PC-3 (cell line): ENCODE results near the gene RAB3B. TPM values are rescaled to one million over a fixed set of nuclear protein-coding genes. Genes with fewer than 3 reads are reported as not detected.

ENCODE experiments used
- ATAC-seq: fragments of 200-7000 bp; cut with Tn5 transposase; 2 replicates; pipeline ENCODE4 v1.9.1; 2020; ENCODE audit warnings: mild to moderate bottlenecking, moderate library complexity
- BruUV-seq: library from RNA; stranded (reverse); fragments of 400-500 nt; replicated peaks from 2 replicates; lab custom pipeline; 2021; lab: Mats Ljungman, UMichigan
- CTCF ChIA-PET: fragments of 300-600 bp; sonication (Branson Sonifier 250); formaldehyde crosslinking; loops from one replicate; lab custom pipeline; 2022; ENCODE audit warnings: antibody characterized with exemption; lab: Charles Lee
- POLR2A ChIA-PET: fragments of 300-600 bp; sonication (Branson Sonifier 250); formaldehyde crosslinking; loops from one replicate; lab custom pipeline; 2022; ENCODE audit warnings: antibody characterized with exemption; ENCODE audit not compliant: unreplicated experiment; lab: Charles Lee
- DNase-seq: peaks from one replicate; pipeline ENCODE4 v3.0.0-alpha.2; 2015
- H2AFZ ChIP-seq: fragments of 300-600 bp; sonication (generic); 2 replicates; pipeline ENCODE4 v1.6.0; 2016; ENCODE audit warnings: antibody characterized with exemption, low read length
- H3F3A ChIP-seq: fragments of 300-600 bp; sonication (generic); one replicate; pipeline ENCODE4 v1.6.0; 2017; ENCODE audit warnings: antibody characterized with exemption, low read length, control low read depth, mild to moderate bottlenecking; ENCODE audit not compliant: unreplicated experiment
- H3K27ac ChIP-seq: fragments of 300-600 bp; sonication (generic); 2 replicates; pipeline ENCODE4 v1.5.1; 2016; ENCODE audit warnings: mild to moderate bottlenecking, low read length
- H3K27me3 ChIP-seq: fragments of 300-600 bp; sonication (generic); 2 replicates; pipeline ENCODE4 v1.6.1; 2016; ENCODE audit warnings: low read length, mixed read lengths
- H3K36me3 ChIP-seq: fragments of 300-600 bp; sonication (generic); 2 replicates; pipeline ENCODE4 v1.6.1; 2016; ENCODE audit warnings: low read depth, mixed run types, low read length, mixed read lengths
- H3K4me1 ChIP-seq: fragments of 300-600 bp; sonication (generic); 2 replicates; pipeline ENCODE4 v1.5.1; 2016; ENCODE audit warnings: low read length; ENCODE audit not compliant: insufficient read depth
- H3K4me2 ChIP-seq: fragments of 300-600 bp; sonication (generic); 2 replicates; pipeline ENCODE4 v1.6.0; 2016; ENCODE audit warnings: low read length
- H3K4me3 ChIP-seq: fragments of 300-600 bp; sonication (generic); 2 replicates; pipeline ENCODE4 v1.5.1; 2016; ENCODE audit warnings: mild to moderate bottlenecking, low read length, mixed read lengths
- H3K79me2 ChIP-seq: fragments of 300-600 bp; sonication (generic); 2 replicates; pipeline ENCODE4 v1.6.1; 2017; ENCODE audit warnings: low read length, mixed read lengths
- H3K9ac ChIP-seq: fragments of 300-600 bp; sonication (generic); 2 replicates; pipeline ENCODE4 v1.6.0; 2016; ENCODE audit warnings: mild to moderate bottlenecking, low read length
- H3K9me2 ChIP-seq: fragments of 300-600 bp; sonication (generic); replicated peaks from 2 replicates; pipeline ENCODE4 v1.6.1; 2016; ENCODE audit warnings: mixed run types, low read length, mixed read lengths
- H3K9me3 ChIP-seq: fragments of 300-600 bp; sonication (generic); 2 replicates; pipeline ENCODE4 v1.6.1; 2016; ENCODE audit warnings: low read length, mixed read lengths
- H4K20me1 ChIP-seq: fragments of 300-600 bp; sonication (generic); 2 replicates; pipeline ENCODE4 v1.6.1; 2016; ENCODE audit warnings: low read length, mixed read lengths
- CTCF ChIP-seq: fragments of 300-600 bp; sonication (generic); conservative IDR thresholded peaks from 2 replicates; pipeline ENCODE4 v1.5.1; 2017; ENCODE audit warnings: antibody characterized with exemption, low read depth, mild to moderate bottlenecking, low read length
- EZH2 ChIP-seq: fragments of 300-600 bp; sonication (generic); IDR thresholded peaks from one replicate; pipeline ENCODE4 v1.6.1; 2017; ENCODE audit warnings: antibody characterized with exemption, mild to moderate bottlenecking, low read length; ENCODE audit not compliant: unreplicated experiment
- EZH2phosphoT487 ChIP-seq: fragments of 300-600 bp; sonication (generic); IDR thresholded peaks from 2 replicates; pipeline ENCODE4 v1.6.1; 2018; ENCODE audit warnings: mild to moderate bottlenecking, antibody characterized with exemption, low read length, borderline replicate concordance
- intact Hi-C: fragments of 100-400 bp; cut with micrococcal nuclease; formaldehyde crosslinking; loops from 2 replicates; pipeline ENCODE4 v1.9.0; 2023
- total RNA-seq: library from RNA; depleted of rRNA; stranded (reverse); fragments of >200 nt; gene quantifications from 2 replicates; pipeline ENCODE4 v1.2.3, GENCODE V29; 2014

Gene RAB3B
- total RNA-seq, 1 experiment from 2014 or later = 4.5 TPM

DNA sequence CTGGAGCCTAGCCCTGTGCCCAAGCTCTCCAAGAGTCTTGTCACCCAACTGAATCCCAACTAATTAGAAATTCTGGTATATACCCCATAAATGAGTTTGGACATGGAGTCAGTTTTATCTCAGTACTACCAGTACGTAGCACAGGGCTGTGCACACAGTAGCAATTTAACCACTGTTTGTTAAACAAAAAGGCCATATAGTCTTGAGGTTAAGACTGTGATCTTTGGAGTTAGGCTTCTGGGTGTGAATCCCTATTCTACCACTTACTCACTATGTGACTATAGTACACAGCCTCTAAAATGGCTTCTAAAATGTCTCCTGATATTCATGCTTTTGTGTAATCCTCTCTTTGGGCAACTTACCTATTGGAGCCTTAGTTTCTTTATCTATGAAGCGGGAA lies 48.2 kb downstream of the RAB3B start:
- ChIA-PET CTCF (no interaction called here), POLR2A (no interaction called here)
- BruUV-seq = no TSS peak

DNA sequence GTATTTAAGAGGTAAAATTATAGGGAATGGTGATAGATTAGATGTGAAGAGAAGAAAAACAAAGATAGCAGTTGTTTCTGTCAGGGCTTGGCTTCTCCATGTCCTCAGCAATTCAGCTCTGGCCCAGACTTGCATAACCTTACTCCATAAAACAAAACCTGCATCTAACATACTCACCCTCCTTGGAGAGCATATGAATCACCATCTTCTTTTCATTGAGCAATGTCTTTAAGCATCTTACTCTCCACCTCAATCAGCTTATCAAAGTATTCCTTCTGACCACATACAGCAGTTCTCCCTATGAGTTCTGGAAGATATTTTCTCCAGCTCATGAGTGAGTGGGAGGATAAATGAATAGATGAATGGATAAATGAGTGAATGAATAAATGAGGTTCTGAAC lies 49.0 kb downstream of the RAB3B start:
- Histone ChIP-seq H3K79me2 (no peaks in the 10 kb centered on the region), H4K20me1 (no peaks in the 10 kb centered on the region), H3K36me3 (no peaks in the 10 kb centered on the region), H2AFZ (no peak overlapping the region), H3K9ac (no peak overlapping the region), H3K9me3 (no peaks in the 10 kb centered on the region), H3K27ac (no peak overlapping the region), H3K4me3 (no peak overlapping the region), H3F3A (no peaks in the 10 kb centered on the region), H3K4me1 (peaks cover under 1% of the 10 kb centered on the region; the same call in 1 of the 2 replicates), H3K9me2 (no peaks in the 10 kb centered on the region), H3K27me3 (no peaks in the 10 kb centered on the region), H3K4me2 (no peak overlapping the region)
- POLR2A ChIA-PET = no interaction called here
- CTCF ChIA-PET = no interaction called here
- intact Hi-C loops = no loop called here
- no TSS peak for BruUV-seq
- no peak for DNase-seq
- ATAC-seq = no peak
- TF ChIP-seq EZH2phosphoT487 (no peak), CTCF (no peak), EZH2 (no peak)

More for the DNA sequence above, 48.2 kb downstream of the RAB3B start:
- H4K20me1 ChIP-seq = no peaks in the 10 kb centered on the region
- DNase-seq (no peak), ATAC-seq (no peak)
- no peak for TF ChIP-seq EZH2phosphoT487
- TF ChIP-seq EZH2 = no peak
- no peak for TF ChIP-seq CTCF
- H3F3A ChIP-seq = no peaks in the 10 kb centered on the region
- no peak overlapping the region for H3K4me2 ChIP-seq
- no peak overlapping the region for H2AFZ ChIP-seq
- no peak overlapping the region for H3K9ac ChIP-seq
- H3K9me3 ChIP-seq = no peaks in the 10 kb centered on the region
- no peak overlapping the region for H3K27ac ChIP-seq
- no peaks in the 10 kb centered on the region for H3K4me1 ChIP-seq
- H3K79me2 ChIP-seq = no peaks in the 10 kb centered on the region
- H3K27me3 ChIP-seq = no peaks in the 10 kb centered on the region
- no peaks in the 10 kb centered on the region for H3K9me2 ChIP-seq
- intact Hi-C loops = no loop called here
- no peaks in the 10 kb centered on the region for H3K36me3 ChIP-seq
- H3K4me3 ChIP-seq = no peak overlapping the region

DNA sequence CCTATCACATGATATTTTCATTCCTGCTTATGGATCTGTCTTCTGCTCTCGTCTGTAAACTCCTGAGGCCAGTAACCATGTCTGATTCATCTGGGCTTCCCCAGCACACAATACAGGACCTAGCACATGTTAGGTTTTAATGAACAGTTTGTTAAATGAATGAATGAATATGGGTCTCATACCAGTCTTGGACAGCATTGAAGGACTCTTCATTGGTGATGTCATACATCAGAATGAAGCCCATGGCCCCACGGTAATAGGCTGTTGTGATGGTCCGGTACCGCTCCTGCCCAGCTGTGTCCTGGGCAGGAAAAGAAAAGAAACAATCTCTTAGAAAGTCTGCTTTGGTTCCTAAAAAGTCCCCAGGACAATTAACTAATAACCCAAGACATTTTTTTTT lies 53.4 kb downstream of the RAB3B start:
- Histone ChIP-seq H3K27ac (no peak overlapping the region), H3K4me2 (no peak overlapping the region), H3K9me3 (no peaks in the 10 kb centered on the region), H3F3A (no peaks in the 10 kb centered on the region), H3K79me2 (no peaks in the 10 kb centered on the region), H2AFZ (no peak overlapping the region), H4K20me1 (no peaks in the 10 kb centered on the region), H3K9ac (no peak overlapping the region), H3K9me2 (no peaks in the 10 kb centered on the region), H3K27me3 (no peaks in the 10 kb centered on the region), H3K4me1 (peaks cover 6% of the 10 kb centered on the region; the same call in 1 of the 2 replicates), H3K36me3 (no peaks in the 10 kb centered on the region), H3K4me3 (no peak overlapping the region)
- intact Hi-C loops = no loop called here
- ATAC-seq = no peak
- no peak for TF ChIP-seq CTCF
- TF ChIP-seq EZH2phosphoT487 = no peak
- TF ChIP-seq EZH2 = no peak
- no peak for DNase-seq
- ChIA-PET CTCF (no interaction called here), POLR2A (no interaction called here)
- BruUV-seq = no TSS peak
